NCI-H1436 (cell line): ENCODE results near the gene ACAA1.

Source experiments
- DNase-seq: peaks from one replicate; lab custom pipeline; 2025; lab: John Stamatoyannopoulos, UW

ACAA1 gene

GRCh38 chr3:38118421-38119247 lies 18.3 kb downstream of the ACAA1 start:
- DNase-seq, result no peak

GRCh38 chr3:38117748-38118420 lies 19.0 kb downstream of the ACAA1 start:
- no peak for DNase-seq

DNA sequence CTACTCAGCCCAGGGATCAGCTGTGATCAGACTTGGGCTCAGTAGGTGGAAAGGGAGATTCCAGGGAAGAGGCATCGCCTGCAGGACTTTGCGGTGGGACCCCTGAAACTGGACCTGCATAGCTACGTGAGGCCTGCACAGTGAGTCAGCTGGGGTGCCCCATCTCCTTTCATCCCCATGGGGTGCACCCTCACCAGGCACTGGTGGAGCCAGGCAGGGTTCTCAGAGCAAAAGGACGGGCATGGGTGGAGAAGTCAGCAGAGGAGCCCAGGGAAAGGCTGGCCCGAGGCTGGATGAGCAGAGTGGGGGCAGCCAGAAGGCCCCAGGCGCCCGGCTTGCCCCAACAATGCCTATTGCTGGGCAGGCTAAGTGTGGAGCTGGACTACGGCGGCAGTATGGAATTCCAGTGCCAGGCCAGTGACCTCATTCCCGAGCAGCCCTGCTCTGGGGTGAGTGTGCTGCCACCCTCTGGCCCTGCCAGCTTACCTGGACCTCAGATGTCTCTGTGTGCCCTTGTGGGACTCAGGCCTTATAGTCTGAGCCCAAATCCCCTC lies 19.7 kb downstream of the ACAA1 start:
- DNase-seq, result no peak

DNA sequence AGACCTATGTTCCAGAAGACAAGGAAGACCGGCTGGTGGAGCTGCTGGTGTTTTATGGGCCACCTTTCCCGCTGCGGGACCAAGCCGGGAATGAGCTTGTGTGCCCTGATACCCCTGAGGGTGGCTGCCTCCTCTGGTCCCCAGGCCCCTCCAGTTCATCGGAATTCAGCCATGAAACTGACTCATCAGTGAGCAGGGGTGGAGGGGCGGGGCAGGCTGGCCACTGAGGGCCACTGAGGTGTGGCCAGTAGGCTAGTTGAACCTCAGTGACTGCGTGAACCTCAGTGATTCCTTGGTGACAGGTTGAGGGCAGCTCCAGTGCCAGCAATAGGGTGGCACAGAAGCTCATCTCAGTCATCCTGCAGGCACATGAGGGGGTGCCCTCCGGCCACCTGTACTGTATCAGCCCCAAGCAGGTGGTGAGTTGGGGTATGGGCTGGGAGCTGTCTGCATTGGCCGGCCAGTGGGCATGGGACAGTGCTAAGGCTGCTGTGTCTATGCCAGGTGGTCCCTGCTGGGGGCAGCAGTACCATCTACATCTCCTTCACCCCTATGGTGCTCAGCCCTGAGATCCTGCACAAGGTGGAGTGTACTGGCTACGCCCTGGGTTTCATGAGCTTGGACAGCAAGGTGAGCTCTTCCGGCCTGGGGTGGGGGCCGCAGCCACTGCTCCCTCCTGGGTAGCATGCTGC lies 20.3 kb downstream of the ACAA1 start:
- DNase-seq, result no peak

DNA sequence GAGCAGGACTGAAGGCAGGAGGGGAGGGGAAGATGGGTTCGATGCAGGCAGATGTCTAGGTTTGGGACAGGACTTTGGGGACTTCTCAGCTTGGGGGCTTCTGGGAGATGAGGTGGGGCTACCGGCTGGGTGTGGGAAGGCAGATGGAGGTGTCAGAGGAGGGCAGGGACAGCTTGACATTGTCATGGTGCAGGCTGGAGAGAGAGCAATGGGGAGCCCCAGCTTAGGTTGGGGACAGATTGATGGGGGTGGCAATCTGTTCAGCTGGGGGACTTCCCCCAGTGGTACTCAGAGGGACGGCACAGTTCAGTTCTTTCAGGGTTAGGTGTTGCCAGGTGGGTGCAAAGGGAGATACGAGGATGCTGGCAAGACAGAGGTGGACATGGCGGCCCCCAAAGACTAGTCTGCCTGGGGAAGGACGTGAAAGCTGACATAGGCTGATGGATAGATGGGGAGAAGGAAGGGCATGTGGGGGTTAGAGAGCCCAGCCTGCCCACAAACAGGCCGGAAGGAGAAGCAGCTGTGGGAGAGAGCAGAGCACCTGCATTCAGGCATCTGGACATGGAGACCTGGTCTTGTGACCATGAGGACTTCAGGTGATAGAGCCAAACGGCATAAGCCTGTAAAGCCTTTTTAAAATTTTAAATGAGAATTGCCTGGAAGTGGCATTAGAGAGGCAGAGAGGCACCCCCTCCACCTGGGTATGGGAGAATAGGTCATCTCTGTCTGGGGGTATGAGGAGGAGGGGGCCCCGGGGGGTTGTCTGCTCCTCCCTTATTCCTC lies 21.1 kb downstream of the ACAA1 start:
- no peak for DNase-seq

- DNase-seq, result no peak
These were observed 21.9 kb downstream of the ACAA1 start for GRCh38 chr3:38114875-38115644.

DNA sequence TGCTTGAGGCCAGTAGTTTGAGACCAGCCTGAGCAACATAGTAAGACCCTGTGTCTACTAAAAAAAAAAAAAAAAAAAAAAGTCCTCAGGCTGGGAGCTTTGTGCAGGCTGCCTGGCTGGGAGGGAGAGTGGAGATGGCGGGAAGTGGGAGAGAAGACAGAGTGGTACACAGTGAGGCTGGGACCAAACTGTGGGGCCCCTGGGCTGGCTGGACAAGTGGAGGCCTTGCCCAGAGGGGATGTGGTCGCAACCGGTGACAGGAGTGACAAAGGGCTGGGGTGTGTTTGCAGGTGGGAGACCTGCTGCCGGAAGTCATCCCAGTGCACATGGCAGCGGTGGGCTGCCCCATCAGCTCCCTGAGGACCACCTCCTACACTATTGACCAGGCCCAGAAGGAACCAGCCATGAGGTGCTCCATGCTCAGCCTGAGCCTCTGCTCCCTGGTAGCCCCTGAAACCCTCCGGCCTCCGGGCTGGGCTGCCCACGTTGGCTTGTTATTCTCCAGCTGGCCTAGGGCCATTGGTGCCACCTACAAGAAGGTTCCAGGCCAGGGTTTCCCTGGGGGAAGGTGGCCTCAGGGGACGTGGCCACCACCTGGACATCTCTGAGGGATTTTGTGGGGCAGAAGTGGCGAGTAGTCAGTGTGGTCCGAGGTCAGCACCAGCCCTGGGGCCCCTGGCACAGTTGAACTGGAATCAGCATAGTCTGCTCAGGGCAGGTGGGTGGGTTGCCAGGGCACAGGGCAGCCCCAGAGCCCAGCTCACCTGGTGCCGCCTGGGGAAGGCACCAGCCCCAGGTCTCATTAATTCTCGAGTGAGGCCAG lies 22.7 kb downstream of the ACAA1 start:
- DNase-seq, result no peak

DNA sequence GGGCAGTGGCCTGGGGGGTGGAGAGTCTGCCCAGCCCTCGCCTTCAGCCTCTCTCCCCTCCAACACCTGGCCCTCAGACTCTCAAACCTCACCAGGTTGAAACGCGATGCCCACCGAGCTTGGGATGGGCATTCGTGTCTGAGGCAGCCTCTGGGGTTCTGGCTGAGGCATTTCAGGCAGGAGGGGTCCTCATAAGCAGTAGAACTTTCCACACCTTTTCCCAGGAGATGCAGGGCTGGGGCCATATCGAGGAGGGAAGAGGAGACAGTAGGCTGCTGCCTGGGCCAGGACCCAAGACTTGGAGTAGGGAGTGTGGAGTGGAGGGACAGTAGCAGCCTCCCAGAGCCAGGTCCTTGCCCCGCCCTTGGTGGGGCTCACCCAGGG lies 24.6 kb downstream of the ACAA1 start:
- no peak for DNase-seq

- no peak for DNase-seq
These were observed 25.1 kb downstream of the ACAA1 start for GRCh38 chr3:38111696-38112377.

DNA sequence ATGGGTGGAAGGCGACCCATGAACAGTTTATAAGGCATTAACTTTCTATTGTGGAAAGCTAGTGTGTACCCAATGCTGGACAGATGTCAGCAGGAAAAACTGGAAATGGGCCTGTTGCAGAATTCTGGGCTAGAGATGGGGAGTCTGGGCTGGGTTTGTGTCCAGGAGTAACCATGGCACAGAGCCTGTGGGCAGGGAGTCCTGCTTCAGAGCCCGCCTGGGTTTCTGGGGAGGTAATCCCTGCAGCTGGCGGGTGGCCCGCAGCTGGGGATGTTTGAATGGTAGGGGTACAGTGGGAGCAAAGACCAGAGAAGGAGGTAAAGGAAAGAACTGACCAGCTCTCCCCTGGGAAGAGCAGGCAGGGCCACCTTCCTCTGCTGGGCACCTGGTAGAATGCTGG lies 25.7 kb downstream of the ACAA1 start:
- no peak for DNase-seq

DNA sequence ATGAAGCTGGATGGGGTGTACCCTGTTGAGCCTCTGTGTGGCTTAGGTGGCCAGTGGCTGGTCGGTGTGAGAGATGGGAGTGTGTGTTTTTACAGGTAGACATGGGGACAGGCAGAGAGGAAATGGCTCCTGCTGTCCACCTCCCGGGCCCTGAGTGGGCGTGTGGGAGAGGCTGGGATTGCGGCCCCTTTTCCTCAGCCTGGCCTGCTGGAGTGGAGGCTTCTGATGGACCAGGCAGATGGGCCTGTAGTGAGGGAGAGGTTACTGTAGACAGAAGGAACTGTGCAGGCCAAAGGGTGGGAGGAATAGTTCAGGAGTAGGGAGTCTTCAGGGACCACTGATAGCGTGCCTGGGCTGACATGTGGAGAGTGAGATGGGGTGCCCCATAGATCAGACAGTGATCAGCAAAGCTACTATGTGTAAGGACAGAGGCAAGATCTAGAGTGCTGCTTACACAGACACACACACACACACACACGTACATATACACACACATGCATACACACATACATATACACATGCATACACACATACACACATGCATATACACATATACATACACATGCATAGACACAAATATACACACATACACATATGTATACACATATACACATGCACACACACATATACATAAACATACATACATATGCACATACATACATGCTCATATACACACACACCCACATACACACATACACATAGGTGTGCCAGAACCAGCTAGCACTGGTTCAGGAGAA lies 26.4 kb downstream of the ACAA1 start:
- DNase-seq, result no peak

- no peak for DNase-seq
These were observed 27.2 kb downstream of the ACAA1 start for GRCh38 chr3:38109580-38110313.

GRCh38 chr3:38108649-38109579 lies 28.0 kb downstream of the ACAA1 start:
- DNase-seq, result no peak

- DNase-seq, result no peak
These were observed 28.8 kb downstream of the ACAA1 start for GRCh38 chr3:38107911-38108648.

- no peak for DNase-seq
These were observed 31.4 kb downstream of the ACAA1 start for GRCh38 chr3:38105525-38105924.

- no peak for DNase-seq
These were observed 34.5 kb downstream of the ACAA1 start for GRCh38 chr3:38102444-38102814.
